Stimulated activated CD4-positive, alpha-beta T cell treated with anti-CD3 and anti-CD28 coated beads, Interleukin-4, amount 100 ng/mL, for 4 hours (primary cell): ENCODE measurements around the gene TRAF1.

ENCODE experiments used
- DNase-seq, 2 experiments: peaks; one replicate each; pipeline ENCODE4 v3.0.0-alpha.2; 2020

The TRAF1 gene

DNA sequence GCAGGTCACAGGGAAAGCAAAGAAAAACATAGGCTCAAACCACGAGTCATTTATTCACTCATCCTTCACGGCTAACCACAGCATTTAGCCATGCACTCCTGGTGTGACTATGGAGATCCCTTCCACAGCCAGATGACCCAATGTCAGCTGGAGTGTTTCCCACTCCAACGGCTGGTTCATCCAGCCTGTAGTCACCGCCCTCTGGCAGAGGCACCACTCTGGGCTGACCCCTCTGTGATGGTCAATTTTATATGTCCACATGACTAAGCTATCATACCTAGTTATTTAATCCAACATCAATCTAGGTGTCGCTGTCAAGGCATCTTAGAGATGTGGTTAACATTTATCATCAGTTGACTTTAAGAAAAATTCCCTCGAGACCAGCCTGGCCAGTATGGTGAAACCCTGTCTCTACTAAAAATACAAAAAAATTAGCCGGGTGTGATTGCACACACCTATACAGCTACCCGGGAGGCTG is 40.1 kb downstream of the TRAF1 start:
- no peak for DNase-seq

DNA sequence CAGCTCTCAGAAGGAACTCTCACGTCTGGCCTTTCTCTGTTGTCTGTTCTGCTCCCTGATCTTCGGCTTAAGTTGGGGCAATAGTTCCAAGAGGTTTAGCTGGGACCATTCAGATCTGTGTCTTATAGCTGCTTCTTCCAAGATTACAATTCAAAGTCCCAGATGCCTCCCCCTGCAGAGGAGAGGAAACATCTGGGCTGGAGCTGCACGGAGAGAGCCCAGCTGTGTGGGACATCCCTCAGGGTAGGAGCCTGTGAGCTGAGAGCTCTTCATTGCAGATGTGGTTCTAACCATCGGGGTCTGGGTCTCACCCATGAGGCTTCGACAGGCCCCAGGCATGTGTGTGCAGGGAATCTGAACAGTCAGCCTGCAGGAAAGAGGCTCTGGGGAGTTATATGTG is 40.6 kb downstream of the TRAF1 start:
- DNase-seq = no peak

GRCh38 chr9:120885457-120885856 is 41.1 kb downstream of the TRAF1 start:
- no peak for DNase-seq

- no peak for DNase-seq
Measured at GRCh38 chr9:120883608-120883996, 43.0 kb downstream of the TRAF1 start.

GRCh38 chr9:120882935-120883607 is 43.5 kb downstream of the TRAF1 start:
- no peak for DNase-seq

DNA sequence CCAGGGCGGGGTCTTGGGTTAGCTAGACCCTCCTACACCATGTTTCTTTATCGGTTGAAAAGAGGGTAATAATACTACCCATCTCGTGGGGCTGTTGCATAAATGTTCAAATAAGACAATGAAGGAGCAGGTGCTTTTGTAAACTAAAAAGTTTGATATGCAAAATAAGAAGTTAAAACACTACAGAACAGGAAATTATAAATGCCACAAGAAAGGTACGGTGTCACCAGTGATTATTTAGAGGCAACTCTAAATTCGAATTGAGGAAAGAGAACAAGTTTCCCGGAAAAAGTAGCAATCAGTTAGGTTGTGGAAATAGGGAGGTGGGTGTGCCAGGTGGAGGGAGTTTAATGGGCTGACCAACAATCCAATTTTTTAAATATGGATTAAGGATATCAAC is 47.1 kb downstream of the TRAF1 start:
- DNase-seq = no peak

- no peak for DNase-seq
Measured at GRCh38 chr9:120878188-120879130, 48.1 kb downstream of the TRAF1 start.

- DNase-seq = peak in 1 of 2 experiments; percentile 64
Measured at GRCh38 chr9:120877276-120878034, 49.1 kb downstream of the TRAF1 start.

GRCh38 chr9:120876842-120877240 is 49.8 kb downstream of the TRAF1 start, which contains the start of gene PHF19:
TSS of gene PHF19 (minus strand) at chr9:120877188. CDS start at chr9:120874741, 2,447 bp downstream.
- DNase-seq = no peak

DNA sequence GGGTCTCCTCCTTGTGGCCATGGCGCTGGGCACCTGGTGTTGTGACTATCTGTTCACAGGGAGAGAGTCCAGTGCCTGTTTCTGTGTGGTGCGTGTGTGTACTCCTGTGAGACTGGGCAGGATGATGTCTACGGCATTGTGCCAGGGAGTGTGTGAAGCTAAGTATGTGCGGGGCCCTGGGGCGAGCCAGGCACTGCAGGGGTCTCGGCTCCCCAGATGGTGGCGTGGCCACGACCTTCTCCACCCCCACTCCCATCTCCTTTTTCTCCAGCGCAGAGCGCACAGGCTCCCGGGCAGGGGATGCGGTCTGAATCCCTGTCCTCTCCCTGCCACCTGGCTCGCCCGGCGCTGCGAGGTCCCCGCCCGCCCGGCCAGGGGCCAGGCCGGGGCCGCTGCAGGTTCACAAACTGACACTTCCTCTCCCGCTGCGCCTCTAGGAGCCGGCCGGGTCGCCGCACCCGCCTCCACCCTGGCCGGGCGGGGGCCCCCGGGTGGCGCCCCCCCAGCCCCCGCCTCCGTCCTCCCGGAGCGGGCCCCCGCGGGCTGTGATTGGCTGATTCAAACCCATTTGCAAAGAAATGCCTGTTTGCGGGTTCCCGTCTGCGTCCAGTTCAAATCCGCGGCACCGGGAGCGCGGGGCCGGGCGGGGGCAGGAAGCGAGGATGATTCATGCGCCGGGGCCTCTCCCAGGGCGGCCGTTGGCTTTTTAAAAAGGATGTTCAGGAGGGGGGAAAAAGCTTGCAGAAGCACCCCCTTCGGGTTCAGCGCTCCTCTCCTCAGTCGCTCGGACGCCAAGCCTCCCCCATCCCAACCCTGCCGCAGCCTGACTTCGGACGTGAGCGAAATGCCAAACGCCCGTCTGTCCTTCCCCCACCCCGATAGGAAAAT is 50.4 kb downstream of the TRAF1 start:
- DNase-seq = peak; percentile 76 to 78

DNA sequence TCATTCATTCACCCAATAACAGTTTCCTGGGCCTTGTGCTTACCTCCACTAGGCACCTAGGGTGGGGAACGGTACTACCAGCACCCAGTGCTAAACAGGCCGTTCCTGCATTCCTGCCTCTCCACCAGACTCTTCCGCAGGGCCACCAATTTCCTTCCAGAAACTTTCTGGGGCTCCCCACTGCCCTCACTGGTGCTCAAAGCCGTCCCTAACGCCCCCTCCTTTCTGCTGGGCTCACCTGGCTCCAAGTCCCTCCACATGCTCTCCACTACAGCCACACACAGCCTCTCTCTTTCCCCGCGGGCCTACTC is 51.0 kb downstream of the TRAF1 start:
- no peak for DNase-seq

- no peak for DNase-seq
Measured at GRCh38 chr9:120875195-120875565, 51.4 kb downstream of the TRAF1 start.

DNA sequence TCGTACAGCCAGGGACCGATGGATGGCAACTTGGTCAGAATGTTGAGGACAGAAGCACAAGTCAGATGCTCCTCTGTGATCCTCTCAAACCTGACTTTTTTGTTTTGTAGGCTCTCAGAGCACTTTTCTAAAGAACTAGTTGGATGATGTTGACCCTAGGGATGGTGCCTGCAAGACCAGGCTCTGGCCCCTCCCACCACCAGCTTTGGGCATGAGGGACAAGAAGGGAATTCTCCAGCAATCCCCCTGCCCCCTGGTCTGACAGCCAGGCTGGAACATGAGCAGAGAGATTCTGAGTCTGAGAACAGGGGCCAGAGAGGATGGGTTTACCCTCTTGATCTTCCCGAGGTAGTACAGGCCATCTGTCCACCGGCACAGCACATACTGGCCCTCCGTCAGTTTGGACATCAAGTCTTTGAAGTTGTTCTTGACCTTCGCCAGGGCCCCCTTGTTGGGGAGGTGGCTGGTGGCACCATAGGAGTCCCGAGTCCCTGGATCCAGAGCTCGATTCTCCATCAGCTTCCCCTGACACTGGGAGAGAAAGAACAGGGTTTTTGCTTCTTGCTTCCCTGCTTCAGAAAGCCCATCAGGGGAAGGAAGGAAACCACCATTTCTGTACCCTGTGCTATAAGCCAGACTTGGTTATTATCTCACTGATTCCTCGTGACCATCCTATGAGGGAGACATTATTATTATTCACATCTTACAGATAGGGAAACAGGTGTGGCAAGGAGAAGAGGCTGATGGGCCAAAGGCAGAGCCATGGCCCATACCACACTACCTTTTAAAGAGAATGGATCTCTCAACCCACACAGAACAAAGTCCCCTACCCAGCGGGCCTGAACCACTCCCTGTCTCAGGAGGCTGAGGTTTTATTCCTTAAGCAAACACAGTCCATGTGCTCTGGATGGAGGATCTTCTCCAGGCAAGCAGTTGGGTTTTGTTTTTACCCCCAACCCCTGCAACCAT is 52.1 kb downstream of the TRAF1 start:
- no peak for DNase-seq

- no peak for DNase-seq
Measured at GRCh38 chr9:120873512-120873911, 53.1 kb downstream of the TRAF1 start.

DNA sequence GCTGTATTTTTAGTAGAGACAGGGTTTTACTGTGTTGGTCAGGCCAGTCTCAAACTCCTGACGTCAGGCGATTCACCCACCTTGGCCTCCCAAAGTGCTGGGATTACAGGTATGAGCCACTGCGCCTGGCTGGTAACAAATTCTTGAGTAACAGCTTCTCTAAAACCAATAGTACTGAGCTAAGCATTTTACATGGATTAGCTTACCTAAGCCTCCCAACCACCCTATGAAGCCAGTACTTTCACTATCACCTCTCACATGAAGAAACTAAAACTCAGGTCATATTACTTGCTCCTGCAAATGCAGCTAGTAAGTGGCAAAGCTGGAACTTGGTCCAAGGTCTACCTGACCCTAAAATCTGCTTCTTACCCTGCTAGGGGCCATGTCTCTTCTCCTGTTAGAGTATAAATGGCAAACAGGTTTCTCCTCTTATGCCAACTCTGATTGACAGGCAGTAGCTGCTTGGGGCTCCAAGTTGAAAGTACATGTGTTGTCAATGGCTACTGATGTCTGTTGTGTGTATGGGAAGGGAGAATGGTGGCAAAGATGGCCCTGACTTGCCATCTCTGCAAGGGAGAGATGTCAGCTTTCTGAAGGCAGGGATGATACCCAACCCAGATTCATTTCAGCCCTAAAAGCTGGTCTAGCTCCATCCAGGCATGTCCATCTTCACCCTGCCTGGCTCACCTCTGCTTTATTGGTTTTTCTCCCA is 53.6 kb downstream of the TRAF1 start:
- DNase-seq = no peak

DNA sequence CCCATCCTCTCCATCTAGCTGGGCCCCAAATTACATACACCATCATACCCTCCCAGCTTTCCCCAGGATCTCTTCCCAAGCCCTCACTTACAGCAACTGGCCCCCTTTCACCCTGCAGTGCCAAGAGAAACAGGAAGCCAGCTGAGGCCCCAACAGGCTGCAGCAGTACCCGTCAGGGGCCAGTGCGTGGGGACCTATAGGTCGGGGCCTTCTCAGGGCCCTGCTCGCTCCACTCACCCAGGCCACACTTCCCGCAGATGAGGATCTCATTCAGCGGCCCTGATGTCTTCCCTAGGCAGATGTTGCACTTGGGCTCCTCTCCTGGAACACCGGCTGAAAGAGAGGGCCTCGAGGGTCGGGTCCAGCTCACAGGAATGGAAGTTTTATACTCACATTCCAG is 56.4 kb downstream of the TRAF1 start:
- no peak for DNase-seq

DNA sequence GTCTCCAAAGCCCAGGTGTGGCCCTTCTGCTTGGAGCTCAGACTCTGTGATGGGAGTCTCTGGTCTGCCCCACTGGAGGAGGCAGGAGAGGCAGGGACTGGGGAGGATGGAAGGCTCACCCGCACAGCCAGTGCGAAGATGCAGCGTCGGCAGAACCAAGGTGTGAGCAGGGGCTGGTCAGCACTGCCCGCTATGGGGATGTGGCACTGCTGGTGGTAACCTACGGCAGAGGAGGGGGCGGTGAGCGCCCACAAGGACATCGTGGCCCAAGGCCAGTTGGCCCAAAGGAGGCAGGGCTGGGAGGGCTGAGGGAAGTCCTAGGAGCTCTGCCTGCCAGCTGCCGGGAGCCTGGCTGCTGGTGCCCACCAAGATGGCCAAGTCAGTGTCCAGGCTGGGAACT is 56.9 kb downstream of the TRAF1 start:
- no peak for DNase-seq

- DNase-seq = no peak
Measured at GRCh38 chr9:120869360-120869687, 57.3 kb downstream of the TRAF1 start.

GRCh38 chr9:120868676-120869359 is 57.8 kb downstream of the TRAF1 start:
- DNase-seq = peak; percentile 95 to 99

- DNase-seq = no peak
Measured at GRCh38 chr9:120868339-120868675, 58.3 kb downstream of the TRAF1 start.
